HepG2 (cell line): ENCODE measurements around the gene BIN1. TPM values are rescaled to one million over a fixed set of nuclear protein-coding genes. Genes with fewer than 3 reads are reported as not detected.

Source experiments
- ATRX ChIP-seq: sonication (generic); formaldehyde crosslinking; IDR thresholded peaks from 2 replicates; pipeline ENCODE4 v1.4.0; 2020; ENCODE audit warnings: missing genetic modification reagents, borderline replicate concordance
- EZH2 ChIP-seq: conservative IDR thresholded peaks from 2 replicates; pipeline ENCODE4 v1.6.1; 2012; ENCODE audit warnings: mild to moderate bottlenecking, low read depth, low read length, moderate library complexity
- FOSL1 ChIP-seq: sonication (generic); formaldehyde crosslinking; IDR thresholded peaks from 2 replicates; pipeline ENCODE4 v1.9.0; 2021; ENCODE audit warnings: missing genetic modification reagents, borderline replicate concordance
- FOXM1 ChIP-seq: sonication (generic); formaldehyde crosslinking; IDR thresholded peaks from 2 replicates; pipeline ENCODE4 v1.5.0; 2020; ENCODE audit warnings: missing genetic modification reagents
- GABPB1 ChIP-seq: IDR thresholded peaks from 2 replicates; pipeline ENCODE4 v1.6.1; 2016; ENCODE audit warnings: mild to moderate bottlenecking, missing genetic modification reagents, moderate library complexity, missing compliant biosample characterization
- HNRNPH1 ChIP-seq: fragments of 200-400 bp; formaldehyde crosslinking; optimal IDR thresholded peaks from 2 replicates; pipeline ENCODE3; 2017; ENCODE audit warnings: mild to moderate bottlenecking, low read depth, low read length
- IRF9 ChIP-seq: sonication (generic); formaldehyde crosslinking; IDR thresholded peaks from 2 replicates; pipeline ENCODE4 v1.8.0; 2022; ENCODE audit warnings: missing genetic modification reagents, mild to moderate bottlenecking, borderline replicate concordance
- KDM3A ChIP-seq: IDR thresholded peaks from 2 replicates; pipeline ENCODE4 v1.6.1; 2018; ENCODE audit warnings: low read depth, missing compliant biosample characterization
- KMT2A ChIP-seq: sonication (generic); formaldehyde crosslinking; IDR thresholded peaks from 2 replicates; pipeline ENCODE4 v1.4.0; 2020; ENCODE audit warnings: missing genetic modification reagents
- MAFG ChIP-seq: sonication (generic); formaldehyde crosslinking; IDR thresholded peaks from 2 replicates; pipeline ENCODE4 v1.5.1; 2020; ENCODE audit warnings: mild to moderate bottlenecking, missing genetic modification reagents
- NBN ChIP-seq: fragments of 450-650 bp; conservative IDR thresholded peaks from 2 replicates; pipeline ENCODE4 v1.6.1; 2017
- NCOA1 ChIP-seq: sonication (generic); formaldehyde crosslinking; IDR thresholded peaks from 2 replicates; pipeline ENCODE4 v1.9.0; 2021; ENCODE audit warnings: missing genetic modification reagents
- SMAD9 ChIP-seq: sonication (generic); formaldehyde crosslinking; IDR thresholded peaks from 2 replicates; pipeline ENCODE4 v1.5.1; 2020; ENCODE audit warnings: mild to moderate bottlenecking, missing genetic modification reagents
- SMC3 ChIP-seq: IDR thresholded peaks from 2 replicates; pipeline ENCODE4 v1.6.1; 2011; ENCODE audit warnings: low read length, improper control_type of control experiment
- TP53 ChIP-seq: sonication (generic); formaldehyde crosslinking; conservative IDR thresholded peaks from 2 replicates; pipeline ENCODE4 v1.4.0; 2020; ENCODE audit warnings: missing genetic modification reagents
- ZBTB40 ChIP-seq, 2 experiments: fragments of 450-650 bp in 1 of 2; sonication (generic) in 1 of 2; formaldehyde crosslinking in 1 of 2; IDR thresholded peaks; 2 replicates each; pipeline versions ENCODE4 v1.6.1 to v1.8.0; 2016 to 2022; ENCODE audit warnings: antibody characterized with exemption in 1 of 2, mild to moderate bottlenecking in 1 of 2, missing genetic modification reagents in 1 of 2
- ZBTB43 ChIP-seq: sonication (generic); formaldehyde crosslinking; conservative IDR thresholded peaks from 2 replicates; pipeline ENCODE4 v1.4.0; 2020; ENCODE audit warnings: missing genetic modification reagents
- ZNF30 ChIP-seq: sonication (generic); formaldehyde crosslinking; IDR thresholded peaks from 2 replicates; pipeline ENCODE4 v1.5.0; 2020; ENCODE audit warnings: mild to moderate bottlenecking, missing genetic modification reagents
- ZNF432 ChIP-seq: sonication (generic); formaldehyde crosslinking; IDR thresholded peaks from 2 replicates; pipeline ENCODE4 v1.5.0; 2020; ENCODE audit warnings: missing genetic modification reagents, mild to moderate bottlenecking, borderline replicate concordance
- ZZZ3 ChIP-seq: sonication (generic); formaldehyde crosslinking; IDR thresholded peaks from 2 replicates; pipeline ENCODE4 v1.4.0; 2020; ENCODE audit warnings: missing genetic modification reagents, mild to moderate bottlenecking, borderline replicate concordance
- polyA plus RNA-seq, 8 experiments: library from polyadenylated mRNA; depleted of rRNA in 3 of 8; stranded (reverse) in 7 of 8; unstranded in 1 of 8; fragments of >200 nt; fragmentation: Illumina TruSeq in 4 of 8; extraction: Trizol in 4 of 8; gene quantifications; 2 replicates each; pipeline versions ENCODE4 v1.2.1 to v1.2.3, GENCODE V29; 2011 to 2016; ENCODE audit warnings: low read depth in 4 of 8, missing spikeins in 1 of 8, mixed read lengths in 1 of 8; ENCODE audit not compliant: insufficient read depth in 1 of 8
- total RNA-seq, 5 experiments: library from RNA; depleted of rRNA; stranded (reverse); fragments of >200 nt; fragmentation: Illumina TruSeq; extraction: Trizol; gene quantifications; 2 replicates each; pipeline ENCODE4 v1.2.3, GENCODE V29; 2016; ENCODE audit warnings: low read depth in 1 of 5

The BIN1 gene
- total and polyA plus RNA-seq, 2 of the 13 experiments (the other 11 are each of a cell fraction or from before 2014, with no cell fraction given), result 0.93 to 1.2 TPM

GRCh38 chr2:127003070-127003800 lies 103.7 kb downstream of the BIN1 start (continued):
- TF ChIP-seq KMT2A (CRISPR knock-in tag), result no peak
- TF ChIP-seq IRF9, result no peak
- no peak for TF ChIP-seq ZBTB43 (CRISPR knock-in tag)
- TF ChIP-seq KDM3A, result no peak
- TF ChIP-seq SMC3, result peak; percentile 72
- no peak for TF ChIP-seq GABPB1 (CRISPR knock-in tag)
- no peak for TF ChIP-seq ZNF432 (CRISPR knock-in tag)
- TF ChIP-seq FOSL1 (CRISPR knock-in tag), result no peak
- TF ChIP-seq FOXM1 (CRISPR knock-in tag), result no peak
- no peak for TF ChIP-seq ATRX (CRISPR knock-in tag)
- no peak for TF ChIP-seq HNRNPH1
- TF ChIP-seq MAFG (CRISPR knock-in tag), result no peak
- no peak for TF ChIP-seq ZZZ3 (CRISPR knock-in tag)
- no peak for TF ChIP-seq SMAD9 (CRISPR knock-in tag)
- no peak for TF ChIP-seq ZBTB40 (IDR thresholded peaks at IDR 0.05)
- TF ChIP-seq ZBTB40 (CRISPR knock-in tag; IDR thresholded peaks at IDR 0.05), result no peak
- no peak for TF ChIP-seq NBN
- TF ChIP-seq TP53, result no peak
- TF ChIP-seq ZNF30 (CRISPR knock-in tag), result no peak
- no peak for TF ChIP-seq EZH2
- TF ChIP-seq NCOA1 (CRISPR knock-in tag), result no peak
